K562 (cell line): ENCODE results near the gene STARD8.

Source experiments
- DNMT1 ChIP-seq: fragments of 450-650 bp; IDR thresholded peaks from 2 replicates; pipeline ENCODE4 v1.6.1; 2016; ENCODE audit warnings: antibody characterized with exemption, mild to moderate bottlenecking
- LARP7 ChIP-seq: fragments of 450-650 bp; IDR thresholded peaks from 2 replicates; pipeline ENCODE4 v1.6.1; 2016
- POLR2AphosphoS5 ChIP-seq: IDR thresholded peaks from 2 replicates; pipeline ENCODE4 v1.6.1; 2011; ENCODE audit warnings: mild to moderate bottlenecking, low read depth, low read length, moderate library complexity; ENCODE audit not compliant: control insufficient read depth, insufficient read depth
- RAD51 ChIP-seq: fragments of 450-650 bp; IDR thresholded peaks from 2 replicates; pipeline ENCODE4 v1.7.1; 2016; ENCODE audit warnings: low read depth, mild to moderate bottlenecking, borderline replicate concordance
- SIN3A ChIP-seq, 2 experiments: fragments of 150-350 bp in 1 of 2; IDR thresholded peaks; 2 replicates each; pipeline ENCODE4 v1.6.1; 2011 to 2016; ENCODE audit warnings: borderline replicate concordance in 2 of 2, low read depth in 2 of 2, low read length in 2 of 2, mild to moderate bottlenecking in 2 of 2, moderate library complexity in 2 of 2; ENCODE audit not compliant: control insufficient read depth in 1 of 2
- SNIP1 ChIP-seq: fragments of 450-650 bp; IDR thresholded peaks from 2 replicates; pipeline ENCODE4 v1.7.1; 2017; ENCODE audit warnings: low read depth, mild to moderate bottlenecking
- SP1 ChIP-seq: sonication (generic); formaldehyde crosslinking; IDR thresholded peaks from 2 replicates; pipeline ENCODE4 v1.8.1; 2022; ENCODE audit warnings: mild to moderate bottlenecking, missing genetic modification reagents
- ZKSCAN1 ChIP-seq: fragments of 150-350 bp; IDR thresholded peaks from 2 replicates; pipeline ENCODE4 v1.6.1; 2016; ENCODE audit warnings: low read depth, low read length
- ZNF316 ChIP-seq: fragments of 450-650 bp; IDR thresholded peaks from 2 replicates; pipeline ENCODE4 v1.6.1; 2016

GRCh38 chrX:68757731-68758130 lies 110.3 kb downstream of the STARD8 start:
- no peak for TF ChIP-seq SIN3A (IDR thresholded peaks at IDR 0.05; ENCODE audit: borderline replicate concordance in 2 of 2, control insufficient read depth in 1 of 2, low read depth in 2 of 2, low read length in 2 of 2)
- TF ChIP-seq ZNF316, result no peak
- no peak for TF ChIP-seq POLR2AphosphoS5
- TF ChIP-seq SNIP1, result no peak
- TF ChIP-seq LARP7, result no peak
- no peak for TF ChIP-seq SP1
- no peak for TF ChIP-seq ZKSCAN1
- no peak for TF ChIP-seq RAD51
- TF ChIP-seq DNMT1, result no peak
